Naive B cell (primary cell): ENCODE measurements around the gene CD36. TPM values are rescaled to one million over a fixed set of nuclear protein-coding genes. Genes with fewer than 3 reads are reported as not detected.

Experiments
- ATAC-seq, 2 donors: fragments of 150-1000 bp; cut with Tn5 transposase; 2 replicates each; pipeline ENCODE4 v1.10.0; 2021; ENCODE audit warnings: low read depth in 2 of 2, mild to moderate bottlenecking in 2 of 2, moderate library complexity in 2 of 2
- DNase-seq: peaks from one replicate; pipeline ENCODE4 v3.0.0; 2022
- H3K27ac Mint-ChIP-seq, 6 donors: one replicate each; pipeline ENCODE4 v1.8.0; 2020 to 2022; ENCODE audit warnings: mild to moderate bottlenecking in 6 of 6, mixed read lengths in 6 of 6, moderate library complexity in 5 of 6, inconsistent platforms in 2 of 6
- H3K27me3 Mint-ChIP-seq, 3 donors: one replicate each; pipeline ENCODE4 v1.8.0; 2021 to 2022; ENCODE audit warnings: mixed read lengths in 3 of 3, mild to moderate bottlenecking in 1 of 3
- H3K36me3 Mint-ChIP-seq, 2 donors: one replicate each; pipeline ENCODE4 v1.8.0; 2020 to 2022; ENCODE audit warnings: mixed read lengths in 2 of 2, inconsistent platforms in 1 of 2, mild to moderate bottlenecking in 1 of 2
- H3K4me1 Mint-ChIP-seq, 3 donors: one replicate each; pipeline ENCODE4 v1.8.0; 2020 to 2022; ENCODE audit warnings: mixed read lengths in 3 of 3, inconsistent platforms in 1 of 3, mild to moderate bottlenecking in 1 of 3, moderate library complexity in 1 of 3
- H3K4me3 Mint-ChIP-seq, 8 donors: one replicate each; pipeline ENCODE4 v1.8.0; 2020 to 2022; ENCODE audit warnings: mild to moderate bottlenecking in 8 of 8, mixed read lengths in 8 of 8, moderate library complexity in 8 of 8, inconsistent platforms in 2 of 8
- H3K9me3 Mint-ChIP-seq, 7 donors: one replicate each; pipeline ENCODE4 v1.8.0; 2020 to 2022; ENCODE audit warnings: mixed read lengths in 7 of 7, mild to moderate bottlenecking in 5 of 7, inconsistent platforms in 2 of 7, moderate library complexity in 1 of 7
- polyA plus RNA-seq, 6 donors: library from polyadenylated mRNA; unstranded; fragments of 300-500 nt; fragmentation: Illumina TruSeq; gene quantifications; one replicate each; pipeline ENCODE4 v1.2.3, GENCODE V29; 2021; ENCODE audit warnings: low read depth in 6 of 6

Gene CD36
- polyA plus RNA-seq, 6 donors from 2014 or later = 0.80 to 4.3 (median 1.9) TPM

DNA sequence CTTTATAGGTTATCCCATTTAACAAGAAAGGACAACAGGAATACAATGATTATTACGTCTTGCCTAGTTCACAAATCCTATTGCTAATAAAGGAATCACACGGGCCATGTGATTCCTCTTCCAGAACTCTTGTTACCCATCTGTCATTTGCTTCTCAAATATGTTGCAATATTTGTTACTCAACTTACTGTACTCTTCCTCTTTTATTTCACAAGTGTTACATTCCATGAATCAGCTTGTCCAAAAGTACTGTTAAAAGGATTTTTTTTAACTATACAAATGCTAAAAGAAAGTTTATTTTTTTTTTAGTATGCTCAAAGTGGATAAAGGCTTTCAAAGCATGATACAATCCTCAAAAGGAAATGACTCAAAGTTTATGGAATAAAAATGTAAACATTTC, 3.9 kb upstream of the CD36 start:
- Mint-ChIP-seq H3K27ac (no peak overlapping the region), H3K4me3 (no peak overlapping the region), H3K9me3 (no peaks in the 10 kb centered on the region), H3K36me3 (no peaks in the 10 kb centered on the region), H3K27me3 (peaks cover 0 to 4% (median 0%) of the 10 kb centered on the region in 3 donors), H3K4me1 (peaks cover 0 to 9% (median 3%) of the 10 kb centered on the region in 3 donors)
- DNase-seq (no peak), ATAC-seq (no peak)

- H3K27me3 Mint-ChIP-seq = peaks cover 0 to 4% (median 0%) of the 10 kb centered on the region in 3 donors
- DNase-seq (no peak), ATAC-seq (no peak)
- peaks cover 0 to 9% (median 3%) of the 10 kb centered on the region in 3 donors for H3K4me1 Mint-ChIP-seq
- no peak overlapping the region for H3K4me3 Mint-ChIP-seq
- H3K36me3 Mint-ChIP-seq = no peaks in the 10 kb centered on the region
- no peaks in the 10 kb centered on the region for H3K9me3 Mint-ChIP-seq
- no peak overlapping the region for H3K27ac Mint-ChIP-seq
These were observed 2.9 kb upstream of the CD36 start for GRCh38 chr7:80635533-80635932.

DNA sequence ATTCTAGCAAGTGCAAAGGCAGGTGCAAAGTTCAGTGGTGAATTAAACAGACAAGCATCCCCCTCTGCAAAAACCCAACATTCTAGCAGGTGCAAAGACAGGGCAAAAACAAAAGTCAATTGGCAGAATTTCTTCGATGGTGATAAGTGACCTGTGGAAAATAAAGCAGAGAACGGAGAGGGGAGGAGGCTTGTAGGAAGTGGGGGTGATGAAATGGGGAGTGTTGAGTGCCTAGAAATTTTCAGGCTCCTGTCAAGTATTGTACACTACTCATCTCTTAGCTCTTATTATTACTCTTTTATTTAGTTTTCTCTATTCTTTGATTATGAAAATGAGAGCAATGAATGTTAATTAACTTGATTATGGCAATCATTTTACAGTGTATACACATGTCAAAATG, 2.4 kb upstream of the CD36 start:
- ATAC-seq (no peak), DNase-seq (no peak)
- Mint-ChIP-seq H3K4me1 (peaks cover 0 to 9% (median 3%) of the 10 kb centered on the region in 3 donors), H3K4me3 (no peak overlapping the region), H3K9me3 (no peaks in the 10 kb centered on the region), H3K27me3 (peaks cover 0 to 4% (median 0%) of the 10 kb centered on the region in 3 donors), H3K36me3 (no peaks in the 10 kb centered on the region), H3K27ac (no peak overlapping the region)

DNA sequence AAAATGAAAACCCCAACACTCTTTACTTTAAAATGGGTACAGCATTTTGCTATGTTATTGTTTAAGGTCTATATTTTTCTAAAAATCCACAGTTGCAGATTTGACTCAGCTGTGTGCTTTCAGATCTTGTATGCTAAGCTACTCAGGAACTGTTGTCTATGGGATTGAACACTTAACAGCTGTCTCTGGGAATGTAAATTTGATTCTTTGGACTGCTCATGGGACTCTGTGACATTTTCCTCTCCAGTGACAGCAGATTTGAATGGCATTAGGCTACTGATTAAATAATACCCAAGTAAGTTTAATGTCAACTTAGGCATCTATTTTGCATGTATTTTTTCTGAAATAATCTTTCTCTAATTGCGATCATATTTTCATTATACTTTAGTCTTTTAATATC, 1.7 kb upstream of the CD36 start:
- DNase-seq = no peak
- Mint-ChIP-seq H3K27me3 (peaks cover 0 to 4% (median 0%) of the 10 kb centered on the region in 3 donors), H3K4me1 (peaks cover 0 to 9% (median 3%) of the 10 kb centered on the region in 3 donors), H3K36me3 (no peaks in the 10 kb centered on the region), H3K9me3 (no peaks in the 10 kb centered on the region), H3K4me3 (no peak overlapping the region), H3K27ac (no peak overlapping the region)
- ATAC-seq = no peak

GRCh38 chr7:80637454-80637853, 988 bp upstream of the CD36 start:
- no peaks in the 10 kb centered on the region for H3K36me3 Mint-ChIP-seq
- H3K9me3 Mint-ChIP-seq = no peaks in the 10 kb centered on the region
- peaks cover 0 to 7% (median 3%) of the 10 kb centered on the region in 3 donors for H3K4me1 Mint-ChIP-seq
- ATAC-seq (no peak), DNase-seq (no peak)
- peaks cover 0 to 4% (median 0%) of the 10 kb centered on the region in 3 donors for H3K27me3 Mint-ChIP-seq
- H3K27ac Mint-ChIP-seq = no peak overlapping the region
- H3K4me3 Mint-ChIP-seq = no peak overlapping the region

- Mint-ChIP-seq H3K9me3 (no peaks in the 10 kb centered on the region), H3K36me3 (no peaks in the 10 kb centered on the region), H3K27me3 (peaks cover 0 to 4% (median 0%) of the 10 kb centered on the region in 3 donors), H3K4me3 (no peak overlapping the region), H3K4me1 (peaks cover 0 to 7% (median 3%) of the 10 kb centered on the region in 3 donors), H3K27ac (no peak overlapping the region)
- DNase-seq (no peak), ATAC-seq (no peak)
These were observed 569 bp downstream of the CD36 start for GRCh38 chr7:80639011-80639410.

DNA sequence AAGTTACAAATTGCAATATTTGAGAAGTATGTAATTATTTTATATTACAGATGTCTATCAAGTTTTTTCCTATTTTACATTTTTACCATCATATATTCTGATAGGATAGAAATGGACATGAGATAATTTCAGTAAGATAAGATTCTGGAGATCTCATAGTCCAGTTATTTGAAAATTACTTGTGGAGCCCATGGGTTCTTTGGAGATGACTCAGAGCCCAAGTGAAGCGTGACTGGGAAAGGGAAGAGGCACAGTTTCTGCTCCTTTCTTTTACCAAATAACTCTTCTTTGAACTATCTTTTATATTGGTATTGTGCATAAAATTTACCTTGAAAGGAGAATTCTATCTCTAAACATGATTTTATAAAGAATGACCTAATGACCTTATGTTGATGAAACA, 2.4 kb downstream of the CD36 start:
- ATAC-seq (no peak), DNase-seq (no peak)
- H3K36me3 Mint-ChIP-seq = no peaks in the 10 kb centered on the region
- H3K9me3 Mint-ChIP-seq = no peaks in the 10 kb centered on the region
- H3K27me3 Mint-ChIP-seq = peaks cover 0 to 2% (median 0%) of the 10 kb centered on the region in 3 donors
- no peak overlapping the region for H3K4me3 Mint-ChIP-seq
- peaks cover 0 to 7% (median 3%) of the 10 kb centered on the region in 3 donors for H3K4me1 Mint-ChIP-seq
- H3K27ac Mint-ChIP-seq = no peak overlapping the region

DNA sequence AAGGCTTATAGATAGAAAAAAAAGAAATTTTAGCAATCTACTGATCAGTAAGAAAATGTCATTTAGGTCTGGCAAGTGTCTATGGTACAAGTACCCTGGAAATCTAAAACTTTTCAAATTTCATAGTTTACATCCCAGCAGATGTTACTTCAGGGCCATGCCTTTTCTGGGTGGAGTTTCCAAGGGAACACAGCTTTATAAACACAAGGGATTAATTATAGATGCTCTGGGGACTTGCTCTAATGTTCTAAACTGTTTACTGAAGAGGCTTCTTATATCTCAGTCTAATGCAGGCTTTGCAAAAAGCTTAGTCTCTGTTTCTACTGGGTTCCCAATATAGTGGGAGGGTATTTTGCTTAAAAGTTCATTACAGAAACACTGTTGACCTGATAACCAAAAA, 3.1 kb downstream of the CD36 start:
- Mint-ChIP-seq H3K27me3 (peaks cover 0 to 5% (median 0%) of the 10 kb centered on the region in 3 donors), H3K27ac (no peak overlapping the region), H3K36me3 (no peaks in the 10 kb centered on the region), H3K4me1 (peaks cover 0 to 7% (median 3%) of the 10 kb centered on the region in 3 donors), H3K9me3 (no peaks in the 10 kb centered on the region), H3K4me3 (no peak overlapping the region)
- no peak for DNase-seq
- ATAC-seq = no peak

DNA sequence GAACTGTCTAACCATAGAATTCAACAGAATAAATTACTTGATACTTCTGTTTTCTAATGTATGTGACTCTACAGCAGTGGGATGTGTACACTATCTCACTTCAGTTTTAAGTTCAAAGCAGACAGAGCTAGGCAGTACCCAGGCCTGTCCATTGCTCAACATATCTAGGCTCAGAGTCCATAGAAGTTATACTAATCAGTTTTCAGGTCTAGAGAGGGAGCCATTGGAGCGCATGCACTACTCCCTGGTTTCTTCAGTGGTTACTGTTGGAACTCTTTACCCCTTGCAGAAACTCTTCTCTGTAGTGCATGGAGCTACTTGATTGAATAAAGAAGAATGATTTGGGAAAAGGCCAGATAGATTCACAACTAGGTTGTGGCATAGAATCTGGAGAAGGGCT, 4.4 kb downstream of the CD36 start:
- ATAC-seq (no peak), DNase-seq (no peak)
- H3K4me1 Mint-ChIP-seq = peaks cover 0 to 4% (median 3%) of the 10 kb centered on the region in 3 donors
- H3K27me3 Mint-ChIP-seq = peaks cover 0 to 5% (median 0%) of the 10 kb centered on the region in 3 donors
- no peaks in the 10 kb centered on the region for H3K9me3 Mint-ChIP-seq
- H3K27ac Mint-ChIP-seq = no peak overlapping the region
- no peaks in the 10 kb centered on the region for H3K36me3 Mint-ChIP-seq
- H3K4me3 Mint-ChIP-seq = no peak overlapping the region

DNA sequence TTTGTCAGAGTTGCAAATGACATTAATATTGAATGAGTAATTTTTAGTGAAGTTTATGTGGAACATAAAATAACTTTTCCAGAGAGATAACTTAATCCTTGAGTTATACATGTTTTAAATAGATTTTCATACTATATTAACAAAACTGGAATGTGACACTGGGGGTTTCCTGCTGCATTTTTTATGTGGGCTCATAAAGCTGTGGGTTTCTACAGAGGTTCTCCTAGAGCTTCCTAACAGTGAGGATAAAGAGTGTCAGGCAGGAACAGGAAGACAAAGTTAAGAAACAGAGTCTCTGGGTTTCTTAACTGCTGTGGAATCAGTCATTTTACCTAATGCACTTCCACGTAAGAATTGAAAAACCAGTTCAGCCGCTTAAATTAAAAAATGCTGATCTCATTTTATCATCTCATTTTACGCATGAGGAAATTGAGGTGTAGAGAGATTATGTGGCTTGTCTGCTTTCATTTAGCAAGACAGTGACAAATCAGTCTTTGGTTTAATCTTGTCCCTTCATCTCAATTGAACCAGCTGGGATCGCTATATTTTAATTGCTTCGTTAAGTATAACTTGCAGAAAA, 5.0 kb downstream of the CD36 start:
- DNase-seq (no peak), ATAC-seq (no peak)
- H3K27me3 Mint-ChIP-seq = peaks cover 0 to 5% (median 0%) of the 10 kb centered on the region in 3 donors
- H3K36me3 Mint-ChIP-seq = no peaks in the 10 kb centered on the region
- H3K4me3 Mint-ChIP-seq = no peak overlapping the region
- no peak overlapping the region for H3K27ac Mint-ChIP-seq
- no peaks in the 10 kb centered on the region for H3K9me3 Mint-ChIP-seq
- peaks cover 0 to 2% (median 2%) of the 10 kb centered on the region in 3 donors for H3K4me1 Mint-ChIP-seq

DNA sequence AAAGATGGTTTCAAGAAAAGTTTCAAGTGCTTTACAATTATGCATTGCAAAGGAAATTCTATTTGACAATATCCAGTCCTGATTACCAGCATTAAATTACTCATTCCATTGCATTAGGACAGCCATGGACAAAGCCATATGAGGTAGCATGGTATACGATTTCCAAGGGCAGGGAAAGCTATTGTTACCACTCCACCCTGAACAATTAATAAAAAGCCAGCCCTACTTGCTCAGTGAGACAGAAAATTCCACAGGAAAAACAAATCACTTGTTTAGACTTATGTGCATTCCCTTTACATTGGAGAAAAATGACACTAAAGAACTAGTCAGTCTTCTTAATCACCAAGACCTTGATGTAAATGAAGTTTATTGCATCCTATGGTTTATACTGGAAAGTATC, 5.6 kb downstream of the CD36 start:
- H3K4me3 Mint-ChIP-seq = no peak overlapping the region
- no peaks in the 10 kb centered on the region for H3K9me3 Mint-ChIP-seq
- H3K27me3 Mint-ChIP-seq = peaks cover 0 to 5% (median 0%) of the 10 kb centered on the region in 3 donors
- H3K4me1 Mint-ChIP-seq = no peaks in the 10 kb centered on the region
- H3K27ac Mint-ChIP-seq = no peak overlapping the region
- DNase-seq (no peak), ATAC-seq (no peak)
- H3K36me3 Mint-ChIP-seq = no peaks in the 10 kb centered on the region

GRCh38 chr7:80646083-80646865, 7.8 kb downstream of the CD36 start:
- Mint-ChIP-seq H3K27ac (no peak overlapping the region), H3K4me3 (no peak overlapping the region), H3K9me3 (no peaks in the 10 kb centered on the region), H3K4me1 (no peaks in the 10 kb centered on the region), H3K27me3 (peaks cover 0 to 5% (median 0%) of the 10 kb centered on the region in 3 donors), H3K36me3 (no peaks in the 10 kb centered on the region)
- no peak for ATAC-seq
- no peak for DNase-seq

- H3K36me3 Mint-ChIP-seq = no peaks in the 10 kb centered on the region
- H3K9me3 Mint-ChIP-seq = no peaks in the 10 kb centered on the region
- no peak overlapping the region for H3K4me3 Mint-ChIP-seq
- H3K27me3 Mint-ChIP-seq = peaks cover 0 to 5% (median 0%) of the 10 kb centered on the region in 3 donors
- ATAC-seq (no peak), DNase-seq (no peak)
- H3K4me1 Mint-ChIP-seq = no peaks in the 10 kb centered on the region
- no peak overlapping the region for H3K27ac Mint-ChIP-seq
These were observed 9.0 kb downstream of the CD36 start for GRCh38 chr7:80647436-80647835.

GRCh38 chr7:80648031-80648600, 9.7 kb downstream of the CD36 start:
- H3K36me3 Mint-ChIP-seq = no peaks in the 10 kb centered on the region
- ATAC-seq = no peak
- DNase-seq = no peak
- no peak overlapping the region for H3K27ac Mint-ChIP-seq
- no peaks in the 10 kb centered on the region for H3K9me3 Mint-ChIP-seq
- no peaks in the 10 kb centered on the region for H3K4me1 Mint-ChIP-seq
- peaks cover 0 to 5% (median 0%) of the 10 kb centered on the region in 3 donors for H3K27me3 Mint-ChIP-seq
- H3K4me3 Mint-ChIP-seq = no peak overlapping the region
